Dermis blood vessel endothelial cell (primary cell): ENCODE measurements around the gene HK1. TPM values are rescaled to one million over a fixed set of nuclear protein-coding genes. Genes with fewer than 3 reads are reported as not detected.
A peak's percentile ranks its signal among the peaks of the same experiment; 100 is the strongest.

Experiments used
- DNase-seq: peaks from one replicate; pipeline ENCODE4 v3.0.0; 2010
- total RNA-seq: library from RNA; depleted of rRNA; stranded (reverse); fragments of >200 nt; gene quantifications from 2 replicates; pipeline ENCODE4 v1.2.3, GENCODE V29; 2014

Gene HK1
- total RNA-seq, 1 donor from 2014 or later = 110 TPM

DNA sequence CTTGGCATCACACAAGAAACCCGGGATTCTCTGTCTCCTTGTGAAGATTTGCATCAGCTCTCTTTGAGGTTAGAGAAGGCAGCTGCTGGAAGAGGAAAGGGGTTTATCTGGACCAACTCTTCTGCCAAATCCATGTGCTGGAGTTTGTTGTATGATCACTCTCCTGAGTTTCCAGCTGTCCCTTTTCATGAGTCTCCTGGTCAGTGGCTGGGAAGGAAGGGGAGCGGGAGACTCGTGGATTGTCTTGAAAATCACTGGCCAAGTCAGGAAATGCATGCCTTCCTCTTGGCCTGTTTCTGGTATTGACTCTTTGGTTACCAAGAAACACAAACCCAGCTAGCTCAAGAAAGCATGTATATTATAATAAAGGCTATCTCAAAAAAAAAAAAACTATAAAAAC lies 99.6 kb downstream of the HK1 start:
- peak; percentile 99 for DNase-seq

DNA sequence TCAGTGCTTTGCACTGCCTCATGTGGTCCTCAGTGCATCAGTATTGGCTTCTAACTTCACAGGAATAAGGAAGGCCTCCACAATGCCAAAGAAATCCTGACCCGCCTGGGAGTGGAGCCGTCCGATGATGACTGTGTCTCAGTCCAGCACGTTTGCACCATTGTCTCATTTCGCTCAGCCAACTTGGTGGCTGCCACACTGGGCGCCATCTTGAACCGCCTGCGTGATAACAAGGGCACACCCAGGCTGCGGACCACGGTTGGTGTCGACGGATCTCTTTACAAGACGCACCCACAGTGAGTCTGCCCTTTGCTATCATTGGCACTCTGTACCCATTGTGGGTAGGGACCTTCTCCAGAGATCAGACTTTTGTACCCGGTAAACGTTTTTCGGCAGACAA lies 101.5 kb downstream of the HK1 start:
- DNase-seq = no peak

DNA sequence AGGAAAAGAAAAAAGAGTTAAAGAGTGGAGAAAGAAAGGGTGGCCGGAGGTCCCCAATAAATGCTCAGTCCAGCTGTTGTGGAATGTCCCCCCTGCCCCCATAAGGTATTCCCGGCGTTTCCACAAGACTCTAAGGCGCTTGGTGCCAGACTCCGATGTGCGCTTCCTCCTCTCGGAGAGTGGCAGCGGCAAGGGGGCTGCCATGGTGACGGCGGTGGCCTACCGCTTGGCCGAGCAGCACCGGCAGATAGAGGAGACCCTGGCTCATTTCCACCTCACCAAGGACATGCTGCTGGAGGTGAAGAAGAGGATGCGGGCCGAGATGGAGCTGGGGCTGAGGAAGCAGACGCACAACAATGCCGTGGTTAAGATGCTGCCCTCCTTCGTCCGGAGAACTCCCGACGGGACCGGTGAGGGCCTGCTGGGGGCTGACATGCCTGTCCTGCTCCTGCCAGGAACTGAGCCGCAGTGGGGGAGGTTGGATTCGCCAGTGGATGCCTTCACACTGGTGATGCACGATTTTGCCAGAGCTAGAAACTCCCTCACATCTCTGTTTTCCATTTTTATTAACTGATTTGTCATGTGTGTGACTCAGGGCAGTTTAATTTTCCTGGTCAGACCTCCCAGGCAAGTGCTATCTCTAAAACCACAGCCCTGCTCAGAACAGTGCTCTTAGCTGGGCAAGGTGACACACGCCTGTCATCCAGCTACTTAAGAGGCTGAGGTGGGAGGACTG lies 104.3 kb downstream of the HK1 start:
- no peak for DNase-seq

DNA sequence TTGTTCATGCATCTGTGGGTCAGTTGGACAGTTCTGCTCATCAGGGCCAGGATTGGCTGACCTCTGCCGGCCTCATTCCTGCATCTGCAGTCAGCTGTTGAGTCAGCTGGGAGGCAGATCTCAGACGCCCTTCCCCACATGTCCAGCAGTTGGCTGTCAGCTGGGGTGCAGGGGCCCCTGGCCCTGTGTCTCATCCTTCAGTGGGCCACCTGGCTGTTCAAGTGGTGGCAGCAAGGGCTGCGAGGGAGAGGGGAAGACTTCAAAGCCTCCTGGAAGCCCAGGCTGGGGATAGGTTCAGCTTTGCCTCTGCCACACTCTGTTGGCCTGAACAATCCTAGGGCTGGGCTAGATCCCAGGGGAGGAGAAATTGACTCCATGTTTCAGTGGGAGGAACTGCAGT lies 105.3 kb downstream of the HK1 start:
- no peak for DNase-seq

DNA sequence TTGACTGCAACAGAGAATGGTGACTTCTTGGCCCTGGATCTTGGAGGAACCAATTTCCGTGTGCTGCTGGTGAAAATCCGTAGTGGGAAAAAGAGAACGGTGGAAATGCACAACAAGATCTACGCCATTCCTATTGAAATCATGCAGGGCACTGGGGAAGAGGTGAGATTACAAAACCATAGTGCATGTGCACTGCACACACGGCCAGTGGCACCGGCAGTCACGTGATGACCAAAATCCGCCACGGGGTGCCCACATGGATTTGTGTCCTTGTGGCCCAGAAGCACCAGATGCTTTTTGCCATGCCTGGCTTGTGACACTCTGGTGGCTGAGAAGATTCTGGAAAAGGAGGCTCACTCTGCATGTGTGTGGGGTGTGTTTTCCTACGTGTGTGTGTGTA lies 106.0 kb downstream of the HK1 start:
- no peak for DNase-seq

DNA sequence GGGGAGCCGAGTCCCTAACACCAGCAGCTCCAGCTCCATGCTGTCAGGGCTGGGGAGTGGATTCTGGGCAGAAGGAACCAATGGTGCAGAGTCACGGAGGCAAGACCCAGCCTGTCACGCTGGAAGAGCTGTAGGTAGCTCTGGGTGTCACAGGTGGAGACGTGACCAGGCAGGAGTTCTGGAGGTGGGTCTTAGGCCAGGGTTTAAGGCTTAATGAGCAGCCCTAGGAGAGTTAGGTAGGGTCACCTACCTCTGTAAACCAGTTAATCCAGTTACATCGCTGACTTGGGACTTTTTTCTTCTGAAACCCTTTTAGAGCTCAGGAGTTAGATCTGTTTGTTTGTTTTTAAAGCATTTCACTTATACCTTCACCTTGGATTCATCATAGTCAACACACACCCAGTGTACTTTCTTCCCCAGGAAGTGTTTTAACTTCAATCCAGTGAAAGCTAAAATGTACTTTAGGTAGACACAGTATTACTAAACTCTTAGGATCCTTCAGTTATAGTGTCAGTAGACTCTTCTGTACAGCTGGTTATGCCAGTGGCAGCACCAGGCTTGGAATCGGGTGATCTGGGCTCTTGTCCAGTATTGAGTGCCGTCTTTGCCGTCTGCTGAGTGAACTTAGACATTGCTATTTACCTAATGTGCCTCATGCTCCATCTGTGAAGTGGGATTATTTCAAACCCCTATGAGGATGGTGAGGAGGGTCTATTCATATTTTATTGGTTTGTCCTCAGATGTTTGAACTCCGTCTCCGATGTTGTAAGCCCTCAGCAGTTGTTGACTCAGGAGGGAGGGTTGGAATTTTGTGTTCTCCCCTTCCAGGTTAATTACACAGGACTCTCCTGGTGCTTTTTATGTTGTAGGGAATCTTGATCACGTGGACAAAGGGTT lies 107.4 kb downstream of the HK1 start:
- DNase-seq = no peak

DNA sequence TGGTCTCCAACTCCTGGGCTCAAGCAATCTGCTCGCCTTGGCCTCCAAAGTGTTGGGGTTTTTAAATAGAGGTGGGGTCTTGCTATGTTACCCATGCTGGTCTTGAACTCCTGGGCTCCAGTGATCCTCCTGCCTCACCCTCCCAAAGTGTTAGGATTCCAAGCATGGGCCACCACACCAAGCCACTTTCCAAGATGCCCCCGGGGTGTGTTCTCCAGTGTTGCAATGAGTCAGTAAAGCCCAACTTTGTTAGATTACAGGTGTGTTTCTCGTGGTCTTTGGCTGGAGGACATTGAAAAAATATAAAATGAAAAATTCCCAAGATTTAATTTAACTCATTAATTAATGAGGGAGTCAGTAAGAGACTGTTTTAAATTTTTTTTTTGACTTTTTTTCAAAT lies 109.2 kb downstream of the HK1 start:
- no peak for DNase-seq

DNA sequence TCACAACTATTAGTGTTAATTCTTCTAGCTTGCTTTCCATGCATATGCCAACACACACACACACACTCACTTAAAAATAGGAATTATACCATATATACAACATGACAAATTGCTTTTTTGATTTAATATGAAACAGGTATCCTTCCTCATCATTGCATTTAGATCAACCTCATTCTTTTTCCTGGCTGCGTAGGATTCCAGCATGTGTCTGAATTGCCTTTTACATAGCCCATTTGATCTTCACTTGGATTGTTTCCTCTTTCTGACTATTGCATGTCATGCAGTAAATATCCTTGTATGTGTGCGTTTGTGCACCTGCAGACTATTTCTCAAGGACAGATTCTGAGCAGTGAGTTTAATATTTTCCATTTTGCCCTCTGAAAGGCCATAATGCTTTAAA lies 110.2 kb downstream of the HK1 start:
- DNase-seq = no peak

DNA sequence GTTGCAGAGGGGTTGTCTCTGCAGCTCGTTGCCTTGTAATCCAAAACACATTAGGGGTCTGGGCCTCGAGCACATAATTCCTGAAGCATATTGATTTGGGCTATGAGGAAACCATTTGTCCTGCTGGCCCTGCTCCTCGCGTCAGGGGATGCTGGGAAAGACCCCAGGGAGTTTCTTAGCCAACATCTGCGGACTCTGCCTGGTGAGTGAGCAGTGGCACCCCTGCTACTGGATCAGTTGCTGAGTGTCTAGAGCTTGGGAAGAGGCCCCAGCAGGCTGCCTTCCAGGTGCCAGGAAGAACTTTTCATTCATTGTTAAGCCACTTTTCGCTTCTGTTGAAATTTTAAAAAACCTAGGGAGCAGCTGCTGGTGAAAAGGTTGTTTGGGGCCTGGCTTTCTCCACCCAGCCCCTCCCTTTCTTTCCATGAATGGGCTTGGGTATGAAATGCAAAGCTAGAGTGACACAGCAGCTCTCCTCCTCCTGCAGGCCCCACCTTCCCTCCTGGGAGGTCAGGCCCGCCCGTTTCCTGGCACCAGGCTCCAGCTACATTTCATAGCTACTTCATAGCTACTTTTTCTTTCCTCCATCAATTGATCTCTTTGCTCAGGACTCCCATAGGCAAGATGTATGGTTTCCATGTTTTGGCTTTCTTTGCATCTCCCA lies 111.7 kb downstream of the HK1 start:
- DNase-seq = peak; percentile 33

DNA sequence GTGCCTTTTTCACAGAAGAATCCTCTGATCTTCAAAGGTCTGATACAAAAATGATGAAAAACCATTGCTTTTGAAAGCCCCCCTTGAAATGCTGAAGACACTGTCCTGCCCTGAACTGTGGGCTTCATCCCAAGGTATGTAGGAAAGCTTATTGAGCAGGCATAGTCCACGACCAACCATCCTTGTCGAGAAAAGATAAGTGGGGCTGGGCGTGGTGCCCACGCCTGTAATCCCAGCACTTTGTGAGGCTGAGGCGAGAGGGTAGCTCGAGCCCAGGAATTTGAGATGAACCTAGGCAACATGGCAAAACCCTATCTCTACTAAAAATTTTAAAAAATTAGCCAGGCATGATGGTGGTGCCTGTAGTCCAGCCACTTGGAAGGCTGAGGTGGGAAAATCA lies 112.9 kb downstream of the HK1 start:
- no peak for DNase-seq

DNA sequence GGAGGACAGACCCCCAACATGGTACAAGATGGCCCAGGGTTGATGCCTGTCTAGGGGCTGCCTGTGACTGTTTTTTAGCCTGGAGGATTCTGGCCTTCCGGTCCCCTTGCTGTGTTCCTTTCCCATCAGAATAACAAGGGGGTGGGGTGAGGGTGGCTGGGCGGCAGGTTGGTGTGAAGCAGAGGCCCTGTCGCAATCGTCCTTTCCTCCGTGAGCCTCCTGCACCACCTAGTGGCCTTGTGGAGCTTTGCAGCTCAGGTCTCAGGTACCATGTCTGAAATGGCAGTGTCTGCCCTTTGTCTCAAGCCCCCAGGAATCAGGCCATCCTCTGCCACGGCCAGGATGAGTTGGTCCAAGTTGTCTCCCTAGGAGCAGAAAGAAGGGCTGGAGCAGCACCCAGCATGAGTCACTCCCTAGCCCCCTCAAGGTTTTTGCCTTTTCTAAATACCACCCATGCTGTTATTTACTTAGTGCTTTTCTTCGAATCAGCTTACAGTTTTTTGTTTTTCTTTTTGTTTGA lies 114.2 kb downstream of the HK1 start:
- DNase-seq = peak; percentile 92

DNA sequence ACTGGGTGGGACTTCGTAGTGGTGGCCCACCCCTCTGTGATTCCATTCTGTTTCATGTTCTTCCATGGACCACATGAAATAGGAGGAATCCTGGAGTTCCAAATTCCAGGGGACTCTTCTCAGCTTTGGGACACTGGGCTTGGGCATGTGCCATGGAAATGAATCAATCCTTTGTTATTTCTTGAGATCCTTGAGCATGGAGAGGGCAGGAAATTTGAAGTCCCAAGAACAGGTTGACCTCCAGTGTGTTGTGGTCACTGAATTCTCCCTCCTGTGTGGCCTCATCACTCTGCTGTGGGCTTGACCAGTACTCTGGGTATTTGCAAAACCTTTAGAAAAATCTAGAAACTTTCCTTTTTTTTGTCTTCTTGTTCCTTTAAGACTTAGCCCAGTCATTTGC lies 115.7 kb downstream of the HK1 start:
- DNase-seq = no peak

DNA sequence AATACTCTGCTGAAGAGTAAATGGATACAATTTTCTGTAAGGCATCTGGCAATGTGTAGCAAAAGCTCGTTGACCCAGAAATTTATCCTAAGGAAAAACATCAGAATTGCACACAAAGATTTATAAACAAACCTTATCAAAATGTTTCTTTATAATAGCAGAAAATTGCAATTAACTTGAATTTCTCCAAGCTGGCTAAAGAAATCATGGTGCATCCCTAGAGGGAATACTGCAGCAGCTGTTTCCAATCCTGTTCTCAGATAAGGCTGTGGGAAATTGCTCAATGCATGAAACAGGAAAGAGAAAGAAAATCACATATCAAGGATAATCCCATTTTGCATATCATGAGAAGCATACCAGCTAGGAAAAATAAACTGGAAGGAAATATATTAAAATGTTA lies 119.7 kb downstream of the HK1 start:
- DNase-seq = no peak

DNA sequence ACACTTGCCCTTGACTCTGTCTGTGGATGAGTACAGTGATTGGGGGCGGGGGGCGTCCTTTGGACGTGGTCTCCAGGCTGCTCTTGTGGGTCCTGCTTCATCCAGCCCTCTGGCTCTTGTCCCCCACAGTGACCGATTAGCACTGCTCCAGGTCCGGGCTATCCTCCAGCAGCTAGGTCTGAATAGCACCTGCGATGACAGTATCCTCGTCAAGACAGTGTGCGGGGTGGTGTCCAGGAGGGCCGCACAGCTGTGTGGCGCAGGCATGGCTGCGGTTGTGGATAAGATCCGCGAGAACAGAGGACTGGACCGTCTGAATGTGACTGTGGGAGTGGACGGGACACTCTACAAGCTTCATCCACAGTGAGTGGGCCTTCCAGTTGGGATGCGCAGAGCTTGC lies 120.2 kb downstream of the HK1 start:
- DNase-seq = no peak

DNA sequence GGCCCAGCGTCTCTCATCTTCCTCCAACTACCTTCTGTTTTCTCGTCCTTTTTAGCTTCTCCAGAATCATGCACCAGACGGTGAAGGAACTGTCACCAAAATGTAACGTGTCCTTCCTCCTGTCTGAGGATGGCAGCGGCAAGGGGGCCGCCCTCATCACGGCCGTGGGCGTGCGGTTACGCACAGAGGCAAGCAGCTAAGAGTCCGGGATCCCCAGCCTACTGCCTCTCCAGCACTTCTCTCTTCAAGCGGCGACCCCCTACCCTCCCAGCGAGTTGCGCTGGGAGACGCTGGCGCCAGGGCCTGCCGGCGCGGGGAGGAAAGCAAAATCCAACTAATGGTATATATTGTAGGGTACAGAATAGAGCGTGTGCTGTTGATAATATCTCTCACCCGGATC lies 122.6 kb downstream of the HK1 start:
- DNase-seq = no peak

DNA sequence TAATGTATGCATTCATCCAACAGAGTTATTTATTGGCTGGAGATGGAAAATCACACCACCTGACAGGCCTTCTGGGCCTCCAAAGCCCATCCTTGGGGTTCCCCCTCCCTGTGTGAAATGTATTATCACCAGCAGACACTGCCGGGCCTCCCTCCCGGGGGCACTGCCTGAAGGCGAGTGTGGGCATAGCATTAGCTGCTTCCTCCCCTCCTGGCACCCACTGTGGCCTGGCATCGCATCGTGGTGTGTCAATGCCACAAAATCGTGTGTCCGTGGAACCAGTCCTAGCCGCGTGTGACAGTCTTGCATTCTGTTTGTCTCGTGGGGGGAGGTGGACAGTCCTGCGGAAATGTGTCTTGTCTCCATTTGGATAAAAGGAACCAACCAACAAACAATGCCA lies 123.1 kb downstream of the HK1 start:
- DNase-seq = no peak

DNA sequence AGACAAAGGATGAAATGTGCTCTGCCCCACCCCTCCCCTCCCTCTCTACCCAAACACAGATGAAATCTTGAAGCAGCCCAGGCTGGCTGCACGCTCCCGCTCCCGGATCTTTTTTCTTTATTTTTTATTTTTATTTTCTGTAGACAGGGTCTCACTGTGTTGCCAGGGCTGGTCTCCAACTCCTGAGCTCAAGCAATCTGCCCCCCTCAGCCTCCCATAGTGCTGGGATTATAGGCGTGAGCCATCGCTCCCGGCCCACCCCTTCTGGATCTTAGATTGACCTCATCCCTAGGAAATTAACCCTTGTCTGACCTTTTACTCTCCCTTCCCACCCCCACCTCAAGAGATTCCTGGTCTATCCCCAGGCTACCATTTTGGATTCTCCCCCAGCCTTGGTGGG lies 124.1 kb downstream of the HK1 start:
- no peak for DNase-seq

DNA sequence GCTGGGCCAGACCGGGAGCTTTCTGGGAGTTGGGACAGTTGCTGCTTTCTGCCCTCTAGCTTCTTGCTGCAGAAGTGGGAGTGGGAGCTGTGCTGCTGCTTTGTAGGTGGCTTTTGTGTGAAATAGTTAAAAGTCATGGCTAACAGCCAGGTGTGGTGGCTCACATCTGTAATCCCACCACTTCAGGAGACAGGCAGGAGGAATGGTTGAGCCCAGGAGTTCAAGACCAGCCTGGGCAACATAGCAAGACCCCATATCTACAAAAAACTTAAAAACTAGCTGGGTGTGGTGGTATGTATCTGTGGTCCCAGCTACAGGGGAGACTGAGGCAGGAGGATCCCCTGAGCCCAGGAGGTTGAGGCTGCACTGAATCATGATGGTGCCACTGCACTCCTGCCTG lies 124.8 kb downstream of the HK1 start:
- no peak for DNase-seq

DNA sequence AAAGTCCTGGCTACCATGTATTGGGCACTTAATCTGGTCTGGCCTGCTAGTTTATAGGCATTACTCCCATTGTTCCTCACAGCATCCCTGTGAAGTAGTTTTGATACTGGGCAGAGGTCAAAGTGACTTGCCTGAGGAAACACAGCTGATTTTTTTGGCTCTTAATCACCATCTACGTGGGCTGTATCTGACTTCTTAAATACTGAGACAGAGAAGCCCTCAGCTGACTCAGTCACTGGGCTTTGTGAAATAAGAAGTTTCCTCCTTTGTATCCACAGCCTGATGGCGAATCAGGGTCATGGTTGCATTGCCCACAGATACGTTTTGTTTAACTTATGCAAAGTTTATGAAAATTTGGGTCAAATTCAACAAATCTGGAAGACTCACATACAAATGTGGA lies 125.2 kb downstream of the HK1 start:
- peak; percentile 85 for DNase-seq

DNA sequence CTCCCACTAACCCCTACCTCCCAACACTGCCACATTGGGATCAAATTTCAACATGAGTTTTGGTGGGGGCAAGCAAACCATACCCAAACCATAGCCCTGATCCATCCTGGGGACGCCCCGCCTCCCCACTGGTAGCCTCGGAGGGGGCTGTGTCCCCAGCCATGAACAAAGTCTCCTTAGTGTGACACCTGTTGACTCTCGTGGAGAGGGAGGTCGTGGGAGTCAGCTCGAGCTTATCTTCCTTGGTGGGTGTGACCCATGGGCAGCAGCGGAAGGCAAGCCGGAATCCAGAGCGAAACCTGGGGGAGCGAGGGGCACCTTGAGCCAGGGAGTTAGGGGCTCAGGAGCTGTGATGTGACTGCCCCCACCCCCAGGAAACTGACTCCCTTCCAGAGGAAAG lies 126.5 kb downstream of the HK1 start:
- DNase-seq = no peak

DNA sequence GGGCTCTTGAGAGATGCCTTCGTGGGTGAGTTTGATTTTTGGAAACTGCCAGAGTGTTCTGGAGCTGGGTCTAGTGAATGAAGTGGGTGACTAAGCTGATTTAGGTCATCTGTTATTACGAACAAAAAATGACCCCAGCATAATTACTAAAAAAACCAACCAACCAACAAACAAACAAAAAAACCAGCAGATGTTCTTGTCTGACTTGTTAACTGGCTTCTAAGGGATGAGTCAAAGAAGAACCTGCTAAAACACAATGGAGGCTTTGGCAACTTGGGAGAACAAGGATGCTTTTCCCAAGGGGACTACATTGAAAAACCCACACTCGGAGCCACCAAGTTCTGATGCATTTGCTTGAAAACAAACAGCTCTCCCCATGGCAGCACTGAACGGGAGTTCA lies 126.9 kb downstream of the HK1 start:
- no peak for DNase-seq

DNA sequence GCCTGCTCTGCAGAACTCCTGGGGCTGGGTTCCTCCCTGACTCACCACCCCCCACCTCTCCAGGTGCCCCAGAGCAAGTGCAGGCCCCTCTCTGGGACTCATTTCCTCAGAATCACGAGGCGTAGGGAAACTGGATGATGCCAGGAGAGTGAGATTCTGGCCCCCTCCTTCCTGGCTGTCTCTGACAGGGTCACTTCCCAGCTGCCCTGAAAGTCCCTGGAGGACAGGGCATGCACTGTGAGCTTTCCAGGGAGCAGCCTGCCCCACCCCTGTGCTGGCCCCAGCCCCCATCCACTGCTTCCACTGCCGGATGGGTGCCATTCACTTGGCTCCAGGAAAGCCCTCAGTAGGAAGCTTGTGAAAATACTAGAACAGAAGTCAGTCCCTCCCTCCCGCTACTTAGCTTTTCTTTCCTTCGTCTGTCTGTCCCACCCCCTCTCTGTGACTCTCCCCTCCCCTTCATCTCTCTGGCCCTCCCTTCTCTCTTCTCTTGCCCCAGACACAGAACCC lies 128.1 kb downstream of the HK1 start:
- DNase-seq = peak; percentile 57
